ENCODE data around the gene PEAR1. TPM values are rescaled to one million over a fixed set of nuclear protein-coding genes. Genes with fewer than 3 reads are reported as not detected.
A peak's percentile ranks its signal among the peaks of the same experiment; 100 is the strongest.

Gene PEAR1
- total RNA-seq, 1 donor from 2014 or later: 9.9 TPM

DNA sequence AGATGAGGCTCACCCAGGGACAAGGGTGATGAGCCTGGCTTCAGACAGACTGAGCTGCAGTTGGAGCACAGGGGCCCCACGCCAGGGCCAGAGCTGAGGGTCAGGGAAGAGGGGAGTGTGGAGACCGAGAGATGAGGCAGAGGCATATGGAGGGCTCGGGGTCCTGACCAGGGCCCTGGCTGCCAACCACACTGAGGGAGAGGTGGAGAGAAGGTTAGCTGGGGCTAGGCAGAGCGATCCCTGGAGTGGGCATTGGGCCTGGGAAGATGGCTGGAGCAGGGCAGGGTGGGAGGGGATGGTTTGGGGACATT is 8.0 kb downstream of the PEAR1 start:
- no peak for DNase-seq (ENCODE audit: low spot score)

DNA sequence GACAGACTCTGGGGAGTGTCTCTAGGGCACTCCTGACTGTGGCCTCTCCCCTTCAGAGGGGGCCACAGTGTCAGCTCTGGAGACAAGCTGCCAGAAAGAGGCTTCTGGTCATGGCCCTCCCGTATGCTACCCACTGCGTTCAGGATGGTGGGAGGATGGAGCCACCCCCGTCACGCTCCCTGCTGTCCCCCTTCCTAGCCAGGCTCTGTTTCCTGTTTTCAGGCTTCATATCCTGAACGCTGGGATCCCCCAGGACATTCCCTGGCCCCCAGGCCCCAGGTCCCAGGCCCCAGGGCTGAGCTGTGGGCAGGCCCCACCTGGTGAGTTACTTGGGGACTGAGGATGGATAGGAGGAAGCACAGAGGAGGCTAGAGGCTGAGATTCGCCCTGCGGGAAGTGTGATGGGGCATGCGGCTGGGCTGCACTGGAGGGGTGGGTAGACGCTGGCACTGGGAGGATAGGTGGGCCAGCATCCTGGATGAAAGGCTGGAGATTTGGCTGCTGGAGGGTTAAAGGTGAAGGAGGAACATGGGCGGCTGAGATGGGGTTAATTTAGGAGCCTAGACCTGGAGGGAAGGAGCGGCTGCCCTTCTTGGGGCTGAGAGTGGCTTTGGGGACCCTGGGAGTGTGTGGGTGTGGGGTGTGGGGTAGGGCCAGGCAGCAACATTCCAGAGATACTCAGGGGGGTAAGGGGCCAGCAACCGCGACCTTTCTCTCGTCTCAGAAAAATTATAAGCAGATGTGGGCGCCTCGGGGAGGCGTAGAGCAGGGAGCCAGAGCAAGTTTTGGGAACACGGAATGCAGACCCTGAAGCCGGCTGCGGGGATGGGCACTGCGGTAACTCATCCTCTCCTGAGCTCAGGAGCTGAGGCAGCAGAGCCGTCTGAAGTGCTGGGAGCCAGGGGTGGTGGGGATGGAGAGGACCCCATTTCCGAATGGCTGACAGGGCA is 8.7 kb downstream of the PEAR1 start:
- DNase-seq (ENCODE audit: low spot score): no peak

DNA sequence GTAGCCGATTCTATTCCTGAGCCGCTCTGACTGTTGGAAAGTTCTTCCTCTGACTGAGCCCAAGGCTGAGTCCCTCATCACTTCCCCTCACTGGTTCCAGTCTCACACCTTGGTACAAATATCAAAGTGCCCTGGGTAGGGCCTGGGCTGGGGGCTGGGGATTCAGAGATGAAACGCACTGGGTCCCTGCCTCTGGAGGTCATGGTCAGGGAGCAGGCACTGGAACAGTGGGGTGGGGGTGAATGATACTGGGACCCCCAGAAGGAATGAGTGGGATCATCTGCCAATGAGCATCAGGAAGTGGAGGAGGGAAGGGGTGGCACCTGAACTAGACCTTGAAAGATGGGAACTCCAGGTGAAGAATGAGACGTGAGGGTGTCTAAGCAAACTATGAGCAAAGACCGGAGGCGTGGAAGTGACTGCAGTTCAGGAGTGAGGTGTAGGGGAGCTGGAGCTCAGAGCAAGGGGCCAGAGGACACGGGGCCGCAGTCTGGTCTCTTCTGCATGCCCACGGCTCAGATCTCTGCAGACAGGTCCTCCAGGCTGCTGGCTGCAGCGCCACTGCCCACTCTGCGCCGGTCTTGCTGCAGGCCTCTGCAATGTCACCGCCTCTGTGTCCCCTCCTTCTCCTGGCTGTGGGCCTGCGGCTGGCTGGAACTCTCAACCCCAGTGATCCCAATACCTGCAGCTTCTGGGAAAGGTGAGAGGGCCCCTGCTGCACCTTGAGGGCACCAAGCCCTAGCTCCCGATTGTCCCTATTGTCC is 10.0 kb downstream of the PEAR1 start:
- no peak for DNase-seq (ENCODE audit: low spot score)

DNA sequence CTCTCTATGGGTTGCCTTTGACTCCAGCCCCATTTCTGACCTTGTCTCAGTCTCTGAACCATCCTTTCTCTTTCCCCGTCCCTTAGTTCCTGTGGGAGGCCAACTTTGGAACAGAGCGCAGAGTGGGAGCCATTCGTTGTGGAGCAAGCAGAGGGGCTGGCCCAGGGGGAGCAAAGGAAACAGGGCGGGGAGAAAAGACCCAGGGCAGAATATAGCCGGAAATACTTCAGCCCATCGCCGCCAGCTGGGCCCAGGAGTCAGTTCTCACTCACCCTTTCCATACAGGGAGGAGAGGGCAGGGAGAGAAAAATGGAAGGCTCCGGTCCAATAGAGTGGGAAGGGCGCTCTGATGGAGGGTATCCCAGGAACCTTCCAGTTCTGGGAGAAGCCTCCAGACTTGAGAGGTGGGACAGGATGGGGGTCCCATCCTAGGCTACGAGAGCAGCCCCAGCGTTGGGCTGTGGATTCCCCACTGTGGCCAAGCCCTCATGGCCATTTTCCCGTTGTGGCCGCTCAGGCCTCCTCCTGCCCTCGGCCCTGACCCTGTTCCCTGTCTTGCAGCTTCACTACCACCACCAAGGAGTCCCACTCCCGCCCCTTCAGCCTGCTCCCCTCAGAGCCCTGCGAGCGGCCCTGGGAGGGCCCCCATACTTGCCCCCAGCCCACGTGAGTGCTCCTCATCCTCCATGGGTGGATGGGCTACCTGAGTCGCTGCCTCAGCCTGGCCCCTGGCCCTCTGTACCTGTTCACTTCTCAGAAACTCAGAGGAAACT is 10.9 kb downstream of the PEAR1 start:
- DNase-seq (ENCODE audit: low spot score): no peak

DNA sequence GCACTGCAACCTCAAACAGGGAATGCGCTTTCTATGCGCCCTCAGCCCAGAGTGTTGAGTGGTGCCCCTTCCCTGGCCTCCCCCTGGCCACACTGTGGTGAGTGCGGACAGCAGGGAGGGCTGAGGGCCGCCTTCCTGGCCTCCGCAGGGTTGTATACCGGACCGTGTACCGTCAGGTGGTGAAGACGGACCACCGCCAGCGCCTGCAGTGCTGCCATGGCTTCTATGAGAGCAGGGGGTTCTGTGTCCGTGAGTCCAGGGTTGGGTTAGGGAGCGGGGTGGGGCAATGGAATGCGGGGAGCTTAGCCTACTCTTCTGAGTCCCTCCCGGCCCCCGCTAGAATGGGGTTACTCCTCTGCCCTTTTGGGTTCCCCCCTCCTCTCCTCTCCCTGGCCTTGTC is 11.7 kb downstream of the PEAR1 start:
- DNase-seq (ENCODE audit: low spot score): no peak

DNA sequence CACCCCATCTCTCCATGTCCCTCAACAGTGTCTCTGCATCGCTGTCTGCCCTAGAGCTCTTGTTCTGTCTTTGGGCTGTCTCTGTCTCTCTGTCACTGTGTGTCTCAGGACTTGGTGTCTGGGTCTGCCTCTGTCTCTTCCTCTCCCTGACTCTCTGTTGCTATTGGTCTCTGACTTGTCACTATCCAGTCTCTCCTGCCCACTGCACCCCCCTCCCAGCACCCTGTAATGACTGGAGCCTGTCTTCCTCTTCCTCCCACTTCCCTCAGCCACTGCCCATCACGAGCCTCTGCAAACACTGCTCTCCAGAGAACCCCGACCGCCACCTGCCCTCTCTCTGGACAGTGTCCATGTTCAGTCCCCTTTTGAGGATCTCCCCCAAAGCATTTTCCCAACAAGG is 12.1 kb downstream of the PEAR1 start:
- DNase-seq (ENCODE audit: low spot score): no peak

DNA sequence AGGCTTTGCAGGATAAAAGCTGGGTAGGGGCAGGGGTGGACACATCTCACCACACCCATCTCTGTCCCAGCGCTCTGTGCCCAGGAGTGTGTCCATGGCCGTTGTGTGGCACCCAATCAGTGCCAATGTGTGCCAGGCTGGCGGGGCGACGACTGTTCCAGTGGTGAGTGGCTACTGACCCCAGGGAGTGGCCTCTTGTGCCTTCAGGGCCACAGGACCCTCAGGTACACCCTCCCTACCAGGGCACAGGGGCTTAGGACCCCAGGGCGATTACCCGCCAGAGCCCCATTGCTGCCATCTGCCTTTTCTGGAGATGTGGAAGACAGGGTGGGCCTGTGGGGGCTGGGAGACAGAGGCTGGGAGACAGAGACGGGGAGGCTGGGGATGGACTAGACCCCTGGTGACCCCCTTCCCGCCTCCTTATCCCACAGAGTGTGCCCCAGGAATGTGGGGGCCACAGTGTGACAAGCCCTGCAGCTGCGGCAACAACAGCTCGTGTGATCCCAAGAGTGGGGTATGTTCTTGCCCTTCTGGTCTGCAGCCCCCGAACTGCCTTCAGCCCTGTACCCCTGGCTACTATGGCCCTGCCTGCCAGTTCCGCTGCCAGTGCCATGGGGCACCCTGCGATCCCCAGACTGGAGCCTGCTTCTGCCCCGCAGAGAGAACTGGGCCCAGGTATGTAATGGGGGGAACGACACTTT is 12.8 kb downstream of the PEAR1 start:
- no peak for DNase-seq (ENCODE audit: low spot score)

DNA sequence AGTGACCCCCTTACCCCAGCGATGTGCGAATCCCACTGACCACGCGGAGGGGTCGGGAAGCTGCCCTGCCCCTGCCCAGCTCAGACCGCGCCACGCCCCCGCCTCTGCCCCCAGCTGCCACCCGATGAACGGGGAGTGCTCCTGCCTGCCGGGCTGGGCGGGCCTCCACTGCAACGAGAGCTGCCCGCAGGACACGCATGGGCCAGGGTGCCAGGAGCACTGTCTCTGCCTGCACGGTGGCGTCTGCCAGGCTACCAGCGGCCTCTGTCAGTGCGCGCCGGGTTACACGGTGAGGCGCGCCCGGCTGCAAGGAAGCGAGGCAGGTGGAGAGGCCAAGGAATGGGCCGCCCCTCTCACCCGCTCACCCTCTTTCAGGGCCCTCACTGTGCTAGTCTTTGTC is 15.0 kb downstream of the PEAR1 start:
- no peak for DNase-seq (ENCODE audit: low spot score)

DNA sequence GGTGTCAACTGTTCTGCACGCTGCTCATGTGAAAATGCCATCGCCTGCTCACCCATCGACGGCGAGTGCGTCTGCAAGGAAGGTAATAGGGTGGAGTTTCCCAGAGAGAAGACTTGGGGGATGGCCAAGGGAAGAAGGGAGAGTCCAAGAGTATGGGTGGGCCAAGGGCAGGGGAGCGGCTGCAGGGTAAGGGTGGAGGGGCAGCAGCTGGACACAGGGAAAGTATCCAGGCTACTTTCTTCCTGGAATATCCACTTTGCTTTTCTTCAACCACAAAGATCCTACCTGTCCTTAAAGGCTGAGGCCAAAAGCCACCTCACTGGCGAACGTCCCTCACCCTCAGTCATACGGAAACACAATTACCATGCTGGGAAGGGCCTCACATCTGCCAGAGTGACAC is 15.4 kb downstream of the PEAR1 start:
- no peak for DNase-seq (ENCODE audit: low spot score)

DNA sequence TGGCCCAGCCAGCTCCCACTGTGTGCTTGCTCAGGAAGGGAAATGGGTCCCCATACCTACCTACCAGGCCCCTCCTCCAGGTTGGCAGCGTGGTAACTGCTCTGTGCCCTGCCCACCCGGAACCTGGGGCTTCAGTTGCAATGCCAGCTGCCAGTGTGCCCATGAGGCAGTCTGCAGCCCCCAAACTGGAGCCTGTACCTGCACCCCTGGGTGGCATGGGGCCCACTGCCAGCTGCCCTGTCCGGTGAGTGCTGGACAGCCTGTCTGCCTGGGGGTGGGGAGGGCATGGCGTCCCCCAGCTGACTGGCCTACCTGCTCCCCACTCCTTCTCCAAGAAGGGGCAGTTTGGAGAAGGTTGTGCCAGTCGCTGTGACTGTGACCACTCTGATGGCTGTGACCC is 16.2 kb downstream of the PEAR1 start:
- no peak for DNase-seq (ENCODE audit: low spot score)

DNA sequence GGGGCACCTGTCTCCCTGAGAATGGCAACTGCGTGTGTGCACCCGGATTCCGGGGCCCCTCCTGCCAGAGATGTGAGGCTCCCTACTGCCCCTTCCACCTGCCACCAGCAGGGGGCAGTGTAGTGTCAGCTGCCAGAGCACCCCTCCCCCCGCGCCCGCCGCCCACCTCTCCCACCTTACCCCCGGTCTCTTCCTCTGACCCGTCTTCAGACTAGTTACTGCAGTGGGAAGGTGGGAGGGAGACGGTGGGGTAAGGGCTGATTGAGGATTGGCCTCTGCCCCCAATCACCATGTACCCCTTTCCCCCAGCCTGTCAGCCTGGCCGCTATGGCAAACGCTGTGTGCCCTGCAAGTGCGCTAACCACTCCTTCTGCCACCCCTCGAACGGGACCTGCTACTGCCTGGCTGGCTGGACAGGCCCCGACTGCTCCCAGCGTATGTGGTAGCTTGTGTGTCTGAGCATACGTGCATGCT is 16.8 kb downstream of the PEAR1 start:
- no peak for DNase-seq (ENCODE audit: low spot score)

DNA sequence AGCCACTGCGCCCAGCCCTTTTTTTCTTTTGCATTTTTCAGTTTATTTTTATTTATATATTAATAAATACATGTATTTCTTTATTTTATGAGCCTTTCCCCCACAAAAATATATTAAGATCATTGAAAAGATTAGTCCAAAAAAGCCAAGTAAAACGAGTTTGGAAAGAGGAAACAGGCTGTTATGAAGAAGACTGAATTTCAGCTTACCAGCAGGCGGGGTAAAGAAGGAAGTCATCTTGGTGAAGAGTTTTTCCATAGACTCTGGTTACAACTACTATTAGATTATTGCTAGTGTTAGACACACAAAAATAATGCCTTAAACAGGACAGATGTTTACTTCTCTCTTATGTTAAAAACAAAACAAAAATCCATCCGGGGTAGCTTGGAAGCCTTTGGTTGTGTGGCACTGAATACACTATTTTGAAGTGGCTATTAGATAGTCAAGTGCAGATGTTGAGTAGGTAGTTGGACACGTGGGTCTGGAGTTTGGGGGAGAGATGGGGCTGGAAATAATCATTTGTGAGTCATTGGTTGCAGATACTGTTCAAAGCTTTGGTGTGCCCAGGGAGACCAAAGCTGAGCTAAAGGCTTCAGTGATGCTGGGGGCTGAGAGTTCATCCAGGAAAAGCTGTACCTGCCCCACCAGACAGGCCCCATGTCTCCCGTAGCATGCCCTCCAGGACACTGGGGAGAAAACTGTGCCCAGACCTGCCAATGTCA is 18.2 kb downstream of the PEAR1 start:
- no peak for DNase-seq (ENCODE audit: low spot score)

DNA sequence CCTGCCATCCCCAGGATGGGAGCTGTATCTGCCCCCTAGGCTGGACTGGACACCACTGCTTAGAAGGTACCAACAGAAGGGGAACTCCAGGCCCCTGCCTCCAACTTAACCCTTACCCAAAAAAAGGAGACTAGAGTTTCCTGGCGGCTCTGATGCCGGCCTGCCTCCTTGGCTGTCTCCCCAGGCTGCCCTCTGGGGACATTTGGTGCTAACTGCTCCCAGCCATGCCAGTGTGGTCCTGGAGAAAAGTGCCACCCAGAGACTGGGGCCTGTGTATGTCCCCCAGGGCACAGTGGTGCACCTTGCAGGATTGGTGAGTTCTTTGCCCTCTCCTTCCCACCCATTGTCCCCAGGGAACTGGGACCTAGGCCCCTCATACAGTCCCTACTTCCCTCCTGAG is 18.8 kb downstream of the PEAR1 start:
- no peak for DNase-seq (ENCODE audit: low spot score)

DNA sequence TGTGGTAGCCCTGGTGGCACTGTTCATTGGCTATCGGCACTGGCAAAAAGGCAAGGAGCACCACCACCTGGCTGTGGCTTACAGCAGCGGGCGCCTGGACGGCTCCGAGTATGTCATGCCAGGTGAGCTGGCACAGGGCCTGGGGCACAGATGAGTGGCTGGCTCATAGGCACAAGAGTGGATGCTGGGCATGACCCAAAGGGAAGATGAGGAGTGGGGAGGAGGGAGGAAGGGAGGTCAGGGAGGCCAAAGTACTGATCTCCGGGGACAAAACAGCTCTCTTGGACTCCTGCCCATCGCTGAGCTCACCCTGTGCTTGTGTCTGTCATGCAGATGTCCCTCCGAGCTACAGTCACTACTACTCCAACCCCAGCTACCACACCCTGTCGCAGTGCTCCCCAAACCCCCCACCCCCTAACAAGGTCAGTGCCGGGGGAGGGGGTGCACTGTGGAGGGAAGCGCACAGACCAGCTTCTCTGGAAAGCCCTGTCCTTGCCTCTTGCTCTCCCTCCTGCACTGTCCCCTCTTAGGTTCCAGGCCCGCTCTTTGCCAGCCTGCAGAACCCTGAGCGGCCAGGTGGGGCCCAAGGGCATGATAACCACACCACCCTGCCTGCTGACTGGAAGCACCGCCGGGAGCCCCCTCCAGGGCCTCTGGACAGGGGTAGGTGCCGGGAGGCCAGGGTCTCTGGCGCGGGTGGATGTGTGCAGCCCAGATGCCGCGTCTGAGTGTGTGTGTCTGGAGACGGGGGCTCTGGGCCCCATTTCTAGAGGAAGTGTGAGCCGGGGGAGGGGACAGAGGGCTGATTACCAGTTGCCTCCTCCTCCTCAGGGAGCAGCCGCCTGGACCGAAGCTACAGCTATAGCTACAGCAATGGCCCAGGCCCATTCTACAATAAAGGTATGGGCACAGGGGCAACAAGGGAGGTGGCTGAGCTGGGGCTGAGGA is 19.6 kb downstream of the PEAR1 start:
- no peak for DNase-seq (ENCODE audit: low spot score)

DNA sequence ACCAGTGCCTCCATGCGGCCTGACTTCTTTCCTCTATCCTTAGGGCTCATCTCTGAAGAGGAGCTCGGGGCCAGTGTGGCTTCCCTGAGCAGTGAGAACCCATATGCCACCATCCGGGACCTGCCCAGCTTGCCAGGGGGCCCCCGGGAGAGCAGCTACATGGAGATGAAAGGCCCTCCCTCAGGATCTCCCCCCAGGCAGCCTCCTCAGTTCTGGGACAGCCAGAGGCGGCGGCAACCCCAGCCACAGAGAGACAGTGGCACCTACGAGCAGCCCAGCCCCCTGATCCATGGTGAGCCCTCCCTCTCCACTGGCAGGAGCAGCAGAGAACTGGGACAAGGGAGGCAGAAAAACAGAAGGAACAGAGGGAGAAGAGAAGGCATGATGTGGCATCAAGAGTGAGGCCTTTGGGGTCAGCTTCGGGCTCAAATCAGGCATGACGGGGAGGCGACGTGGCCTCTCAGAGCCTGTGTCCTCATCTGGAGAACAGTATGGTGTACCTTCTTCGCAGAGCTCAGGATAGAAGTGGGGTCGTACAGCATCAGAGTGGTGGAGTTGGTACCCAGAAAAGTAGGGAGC is 20.4 kb downstream of the PEAR1 start:
- DNase-seq (ENCODE audit: low spot score): no peak

DNA sequence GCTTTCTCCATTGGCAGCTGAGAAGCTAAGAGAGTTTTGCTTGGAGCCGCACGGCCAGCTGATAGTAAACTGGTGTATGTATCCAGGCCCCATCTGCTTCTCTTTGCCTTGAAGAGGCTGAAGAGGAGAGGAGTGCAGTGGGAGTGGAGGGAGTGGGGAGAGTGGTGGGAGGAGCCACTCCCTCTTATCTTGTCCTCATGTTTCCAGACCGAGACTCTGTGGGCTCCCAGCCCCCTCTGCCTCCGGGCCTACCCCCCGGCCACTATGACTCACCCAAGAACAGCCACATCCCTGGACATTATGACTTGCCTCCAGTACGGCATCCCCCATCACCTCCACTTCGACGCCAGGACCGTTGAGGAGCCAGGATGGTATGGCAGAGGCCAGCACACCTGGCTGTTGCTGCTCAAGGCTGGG is 20.9 kb downstream of the PEAR1 start:
- DNase-seq (ENCODE audit: low spot score): no peak

DNA sequence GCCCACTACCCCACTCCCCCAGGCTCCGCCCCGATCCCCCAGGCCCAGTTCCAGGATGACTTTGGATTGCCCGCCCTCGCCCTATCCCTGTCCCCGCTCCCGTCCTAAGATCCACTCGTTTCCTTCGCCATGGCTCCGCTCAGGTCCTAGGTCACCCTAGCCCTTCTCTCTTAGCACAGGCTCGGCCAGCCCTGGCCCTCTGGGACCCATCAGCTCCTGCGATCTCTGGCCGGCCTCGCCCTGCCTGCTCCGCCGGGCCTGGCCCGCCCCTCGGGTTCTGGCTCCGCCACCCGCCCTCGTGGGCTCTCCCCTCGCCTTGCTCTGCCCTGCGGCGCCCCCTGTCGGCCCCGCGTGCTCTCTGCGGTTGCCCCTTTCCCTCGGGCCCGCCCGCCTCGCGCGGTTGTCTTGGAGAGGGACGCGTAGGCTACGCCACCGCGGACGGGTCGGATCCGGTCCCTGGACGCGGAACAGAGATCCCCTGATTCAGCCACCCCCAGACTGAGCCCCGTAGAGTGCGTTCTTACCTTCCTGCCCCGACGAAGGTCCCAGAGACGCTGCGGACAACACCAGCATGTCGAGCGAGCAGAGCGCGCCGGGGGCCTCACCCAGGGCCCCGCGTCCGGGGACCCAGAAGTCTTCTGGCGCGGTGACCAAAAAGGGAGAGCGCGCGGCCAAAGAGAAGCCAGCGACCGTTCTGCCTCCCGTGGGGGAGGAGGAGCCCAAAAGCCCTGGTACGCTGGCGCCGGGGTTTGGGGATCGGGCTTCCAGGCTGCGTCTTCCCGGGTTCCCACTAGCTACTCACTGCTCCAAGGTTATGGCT is 26.9 kb downstream of the PEAR1 start, which contains the start of gene LRRC71:
LRRC71 (plus strand) TSS at position 400 of the 820 bp plus-strand sequence; CDS start at position 572, 172 bp downstream.
- peak; percentile 69 for DNase-seq (ENCODE audit: low spot score)

DNA sequence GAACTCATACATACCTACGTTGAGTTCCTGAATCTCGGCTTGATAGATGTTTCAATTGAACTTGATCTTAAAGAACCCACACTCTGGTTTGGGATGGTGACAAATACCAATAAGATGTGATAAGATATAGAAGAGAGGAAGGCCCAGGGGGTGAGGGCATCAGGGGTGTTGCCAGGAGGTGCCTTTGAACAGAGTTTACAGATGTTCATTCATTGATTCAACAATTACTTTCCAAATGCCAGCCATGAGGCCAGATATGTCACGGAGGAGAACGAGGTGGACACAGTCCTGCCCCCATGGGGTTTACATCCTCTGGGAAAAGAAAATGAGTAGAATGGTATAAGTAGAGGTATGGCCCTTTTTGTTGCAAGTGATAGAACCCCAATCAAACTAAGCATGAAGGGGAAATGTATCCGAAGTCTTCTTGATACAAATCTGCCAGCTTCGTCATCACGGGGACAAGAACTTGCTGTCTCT is 27.6 kb downstream of the PEAR1 start:
- DNase-seq (ENCODE audit: low spot score): no peak
